ENCODE results near the gene TSTD2.
"Not testable (repeated sequence)": the region's sequence is repeated elsewhere in the genome, so short reads cannot be mapped to it uniquely, and the experiment has no call there.

DNA sequence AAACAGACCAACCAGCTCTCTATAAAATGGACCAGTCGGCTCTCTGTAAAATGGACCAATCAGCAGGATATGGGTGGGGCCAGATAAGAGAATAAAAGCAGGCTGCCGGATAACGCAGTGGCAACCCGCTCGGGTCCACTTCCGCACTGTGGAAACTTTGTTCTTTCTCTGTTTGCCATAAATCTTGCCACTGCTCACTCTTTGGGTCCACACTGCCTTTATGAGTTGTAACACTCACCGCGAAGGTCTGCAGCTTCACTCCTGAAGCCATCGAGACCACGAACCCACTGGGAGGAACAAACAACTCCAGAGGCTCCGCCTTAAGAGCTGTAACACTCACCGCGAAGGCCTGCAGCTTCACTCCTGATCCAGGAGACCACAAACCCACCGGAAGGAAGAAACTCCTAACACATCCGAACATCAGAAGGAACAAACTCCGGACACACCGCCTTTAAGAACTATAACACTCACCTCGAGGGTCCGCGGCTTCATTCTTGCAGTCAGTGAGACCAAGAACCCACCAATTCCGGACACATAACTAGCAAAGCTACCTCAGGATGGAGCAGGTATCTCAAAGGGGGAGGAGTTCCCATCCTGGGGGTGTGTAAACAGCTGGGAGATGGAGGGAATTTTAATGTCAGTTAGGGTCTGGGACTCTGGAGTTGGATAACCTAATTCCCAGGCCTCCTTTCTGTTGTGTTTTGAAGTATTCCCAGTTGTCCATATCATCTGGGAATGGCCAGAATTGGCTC is 58.1 kb downstream of the TSTD2 start:
- not testable (repeated sequence) for TF ChIP-seq ZNF396 (CRISPR knock-in tag; IDR thresholded peaks at IDR 0.05; ENCODE audit: borderline replicate concordance); TCF7 (CRISPR knock-in tag; IDR thresholded peaks at IDR 0.05; ENCODE audit: low read depth); SP1 (CRISPR knock-in tag; conservative IDR thresholded peaks at IDR 0.05); CTCF (IDR thresholded peaks at IDR 0.05); NR3C1 (CRISPR knock-in tag; conservative IDR thresholded peaks at IDR 0.05; ENCODE audit: low read depth); ATF6 (CRISPR knock-in tag; IDR thresholded peaks at IDR 0.05); FOXJ3 (CRISPR knock-in tag; IDR thresholded peaks at IDR 0.05; ENCODE audit: borderline replicate concordance)
- TF ChIP-seq, protein P1, sequence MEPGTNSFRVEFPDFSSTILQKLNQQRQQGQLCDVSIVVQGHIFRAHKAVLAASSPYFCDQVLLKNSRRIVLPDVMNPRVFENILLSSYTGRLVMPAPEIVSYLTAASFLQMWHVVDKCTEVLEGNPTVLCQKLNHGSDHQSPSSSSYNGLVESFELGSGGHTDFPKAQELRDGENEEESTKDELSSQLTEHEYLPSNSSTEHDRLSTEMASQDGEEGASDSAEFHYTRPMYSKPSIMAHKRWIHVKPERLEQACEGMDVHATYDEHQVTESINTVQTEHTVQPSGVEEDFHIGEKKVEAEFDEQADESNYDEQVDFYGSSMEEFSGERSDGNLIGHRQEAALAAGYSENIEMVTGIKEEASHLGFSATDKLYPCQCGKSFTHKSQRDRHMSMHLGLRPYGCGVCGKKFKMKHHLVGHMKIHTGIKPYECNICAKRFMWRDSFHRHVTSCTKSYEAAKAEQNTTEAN (CRISPR knock-in tag; IDR thresholded peaks at IDR 0.05), result not testable (repeated sequence)
- TF ChIP-seq, protein P2, sequence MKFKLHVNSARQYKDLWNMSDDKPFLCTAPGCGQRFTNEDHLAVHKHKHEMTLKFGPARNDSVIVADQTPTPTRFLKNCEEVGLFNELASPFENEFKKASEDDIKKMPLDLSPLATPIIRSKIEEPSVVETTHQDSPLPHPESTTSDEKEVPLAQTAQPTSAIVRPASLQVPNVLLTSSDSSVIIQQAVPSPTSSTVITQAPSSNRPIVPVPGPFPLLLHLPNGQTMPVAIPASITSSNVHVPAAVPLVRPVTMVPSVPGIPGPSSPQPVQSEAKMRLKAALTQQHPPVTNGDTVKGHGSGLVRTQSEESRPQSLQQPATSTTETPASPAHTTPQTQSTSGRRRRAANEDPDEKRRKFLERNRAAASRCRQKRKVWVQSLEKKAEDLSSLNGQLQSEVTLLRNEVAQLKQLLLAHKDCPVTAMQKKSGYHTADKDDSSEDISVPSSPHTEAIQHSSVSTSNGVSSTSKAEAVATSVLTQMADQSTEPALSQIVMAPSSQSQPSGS (CRISPR knock-in tag; IDR thresholded peaks at IDR 0.05; ENCODE audit: borderline replicate concordance, low read depth), result not testable (repeated sequence)
